GM21717 (cell line): Measurements from ENCODE around the gene PCK1.

Source experiments
- ATAC-seq: cut with Tn5 transposase; IDR thresholded peaks from one replicate; pipeline ENCODE4 v1.9.1; 2021; ENCODE audit warnings: mild to moderate bottlenecking, moderate library complexity; ENCODE audit not compliant: unreplicated experiment

PCK1 gene

GRCh38 chr20:57600320-57601210 lies 39.7 kb downstream of the PCK1 start:
- ATAC-seq = no peak

DNA sequence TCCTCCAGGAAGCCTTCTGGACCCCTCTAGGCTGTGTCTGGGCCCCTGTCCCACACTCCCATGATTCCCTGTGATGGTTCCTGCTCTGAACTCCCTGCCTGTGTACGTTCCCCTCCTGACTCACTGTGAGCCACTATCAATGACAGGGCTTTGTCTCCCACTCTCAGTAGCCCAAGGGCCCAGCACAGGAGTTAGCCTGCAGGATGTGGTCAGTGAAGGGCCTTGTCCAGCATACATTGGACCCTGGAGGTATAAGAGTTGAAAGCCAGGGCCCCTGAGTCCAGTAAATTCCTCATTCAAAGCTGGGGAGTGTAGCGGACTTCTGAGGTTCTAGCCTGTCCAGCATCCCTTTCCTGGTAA lies 40.3 kb downstream of the PCK1 start:
- ATAC-seq = no peak

GRCh38 chr20:57601737-57602136 lies 40.8 kb downstream of the PCK1 start:
- no peak for ATAC-seq

DNA sequence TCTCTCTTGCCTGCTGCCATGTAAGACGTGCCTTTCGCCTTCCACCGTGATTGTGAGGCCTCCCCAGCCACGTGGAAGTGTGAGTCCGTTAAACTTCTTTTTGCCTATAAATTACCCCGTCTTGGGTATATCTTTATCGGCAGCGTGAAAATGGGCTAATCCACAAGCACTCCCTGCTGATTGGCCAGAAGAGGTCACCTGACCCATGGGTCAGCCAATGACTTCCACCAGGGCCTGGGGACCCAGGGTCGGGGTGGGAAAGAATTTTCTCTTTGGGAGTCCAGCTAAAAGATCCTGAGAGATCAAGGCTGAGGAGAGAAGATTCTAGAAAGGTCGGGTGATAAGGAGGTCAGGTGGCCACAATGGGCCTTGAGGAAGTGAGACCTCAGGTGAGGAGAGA lies 42.2 kb downstream of the PCK1 start:
- no peak for ATAC-seq

DNA sequence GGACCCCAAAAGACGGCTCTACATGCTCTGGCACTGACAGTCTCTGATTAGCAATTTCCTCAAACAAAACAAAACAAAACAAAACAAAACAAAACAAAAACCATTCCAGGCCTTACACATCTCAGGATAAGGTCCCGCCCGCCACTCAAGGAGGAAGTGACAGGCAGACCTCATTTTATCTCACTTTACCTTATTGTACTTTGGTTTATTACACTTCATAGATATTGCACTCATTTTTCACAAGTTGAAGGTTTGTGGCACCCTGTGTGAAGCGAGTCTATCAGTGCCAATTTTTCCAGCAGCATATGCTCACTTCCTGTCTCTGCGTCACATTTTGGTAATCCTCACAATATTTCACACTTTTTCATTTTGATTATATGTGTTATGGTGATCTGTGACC lies 44.1 kb downstream of the PCK1 start:
- ATAC-seq = no peak

GRCh38 chr20:57605878-57606277 lies 45.0 kb downstream of the PCK1 start:
- ATAC-seq = no peak

DNA sequence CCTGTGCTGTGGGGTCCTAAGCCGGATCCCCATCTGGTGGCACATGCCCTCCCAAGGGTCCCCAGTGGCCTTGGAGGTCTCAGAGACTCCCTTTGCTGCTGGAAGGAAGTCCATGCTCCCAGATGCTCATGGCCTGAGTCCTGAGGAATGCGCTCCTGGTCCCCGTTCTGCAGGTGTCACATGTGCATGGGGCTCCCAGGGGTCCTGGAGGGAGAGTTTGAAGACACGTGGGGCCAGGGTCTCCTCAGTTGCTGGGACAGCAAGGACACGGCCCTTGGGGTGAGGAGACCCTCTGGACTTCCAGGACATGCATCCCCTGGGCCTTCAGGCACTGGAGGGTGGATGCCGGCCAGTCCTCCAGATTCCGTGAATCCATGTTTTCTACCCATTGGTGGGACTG lies 47.6 kb downstream of the PCK1 start:
- no peak for ATAC-seq

- ATAC-seq = no peak
These were observed 48.4 kb downstream of the PCK1 start for GRCh38 chr20:57609086-57609841.

- no peak for ATAC-seq
These were observed 48.9 kb downstream of the PCK1 start for GRCh38 chr20:57609842-57610167.

GRCh38 chr20:57610261-57610952 lies 49.5 kb downstream of the PCK1 start:
- ATAC-seq = no peak

- no peak for ATAC-seq
These were observed 50.8 kb downstream of the PCK1 start for GRCh38 chr20:57611586-57612311.

DNA sequence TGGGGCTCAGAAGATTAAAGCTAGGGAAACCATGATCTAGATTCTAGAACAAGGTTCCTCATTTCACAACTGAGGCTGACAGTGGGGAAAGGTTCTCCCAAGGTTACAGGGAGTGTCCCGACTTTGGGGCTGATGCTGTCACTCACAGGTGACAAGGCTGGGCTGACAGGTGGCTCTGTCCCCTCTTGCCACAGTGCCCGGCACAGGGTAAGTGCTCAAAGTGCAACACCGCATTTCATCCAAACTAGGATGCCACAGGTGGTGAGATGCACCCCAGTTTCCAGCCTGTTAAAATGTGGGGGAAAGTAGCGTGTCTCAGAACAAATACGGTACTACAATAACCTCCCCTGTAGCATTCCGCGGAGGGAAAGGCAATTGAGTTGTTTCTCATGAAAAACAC lies 51.5 kb downstream of the PCK1 start:
- no peak for ATAC-seq

DNA sequence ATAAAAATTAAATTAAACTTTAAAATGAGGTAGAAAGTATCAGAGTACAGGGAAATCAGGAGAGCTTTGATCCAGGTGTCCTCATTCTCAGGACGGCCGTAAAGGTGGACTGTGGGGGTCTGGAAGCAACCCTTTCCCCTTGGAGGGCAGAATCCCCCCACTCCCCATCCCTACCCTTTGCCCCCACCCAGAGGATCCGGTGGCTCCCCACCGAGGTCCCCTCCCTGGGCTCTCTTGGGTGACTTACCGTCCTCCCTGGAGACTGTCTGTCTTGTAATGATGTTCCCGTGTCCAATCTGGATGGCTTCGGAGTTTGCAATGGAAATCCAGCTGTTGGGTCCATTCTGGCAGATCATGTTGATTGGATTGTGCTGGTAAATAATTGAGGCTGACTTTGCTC lies 52.0 kb downstream of the PCK1 start:
- no peak for ATAC-seq

GRCh38 chr20:57613481-57613921 lies 52.6 kb downstream of the PCK1 start:
- no peak for ATAC-seq

GRCh38 chr20:57614490-57615444 lies 53.9 kb downstream of the PCK1 start:
- no peak for ATAC-seq

DNA sequence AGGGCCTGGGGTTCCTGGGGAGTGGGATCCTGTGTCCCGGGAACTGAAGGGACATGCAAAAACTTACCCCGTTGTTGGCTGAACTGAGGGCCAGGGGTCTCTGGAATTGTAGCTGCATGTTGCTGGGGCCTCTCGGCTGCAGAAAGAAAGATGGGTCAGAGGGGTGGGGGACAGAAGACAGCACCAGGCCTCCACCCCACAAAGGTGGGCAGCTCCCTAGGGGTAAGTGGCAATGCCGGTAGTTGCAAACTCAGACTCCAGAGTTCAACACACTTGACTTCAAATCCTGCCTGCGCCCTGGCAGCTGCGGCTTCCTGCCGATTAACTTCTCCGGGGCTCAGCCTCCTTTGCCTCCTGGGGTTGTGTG lies 54.5 kb downstream of the PCK1 start:
- ATAC-seq = no peak

DNA sequence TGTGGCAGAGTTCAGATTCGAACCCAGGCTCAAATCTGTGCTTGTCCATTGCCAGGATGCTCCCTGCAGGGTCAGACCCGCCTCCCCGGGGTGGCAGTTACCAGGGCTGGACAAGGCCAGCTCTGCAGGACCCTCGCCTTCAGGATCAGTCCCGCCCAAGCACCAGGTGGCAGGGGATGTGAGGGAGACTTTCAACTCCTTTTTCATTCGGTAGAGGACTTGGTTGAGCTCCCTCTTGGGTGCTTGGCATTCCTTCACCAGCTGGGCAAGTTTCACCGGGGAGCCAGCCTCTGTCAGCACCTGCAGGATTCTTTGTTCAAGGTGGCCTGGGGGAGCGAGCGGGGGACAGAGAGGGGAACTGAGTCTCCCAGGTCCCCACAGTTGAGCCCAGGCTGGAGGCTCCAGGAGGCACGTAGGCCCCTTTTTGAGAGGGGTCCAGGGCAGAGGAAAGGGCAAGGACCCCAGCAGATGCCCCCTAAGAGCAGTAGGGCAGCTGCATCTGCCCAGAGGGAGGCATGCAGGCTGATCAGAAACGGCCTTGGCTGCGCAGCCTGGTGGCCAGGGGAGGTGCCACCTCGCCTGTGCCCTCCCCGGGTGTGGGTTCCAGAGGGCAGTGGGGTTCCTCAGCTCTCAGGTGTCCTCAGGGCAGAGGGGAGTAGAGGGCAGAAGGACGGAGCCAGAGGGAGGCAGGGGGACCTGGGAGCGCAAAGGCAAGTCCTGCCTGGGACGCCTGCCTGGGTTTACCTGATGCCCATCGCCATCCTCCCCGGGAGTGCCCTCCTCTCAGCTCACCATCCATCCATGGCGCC lies 55.4 kb downstream of the PCK1 start:
- ATAC-seq = no peak

- ATAC-seq = no peak
These were observed 56.3 kb downstream of the PCK1 start for GRCh38 chr20:57617079-57617795.
